ENCODE measurements around the gene CLMN.
A peak's percentile ranks its signal among the peaks of the same experiment; 100 is the strongest.

CLMN gene

GRCh38 chr14:95361373-95362137, 41.8 kb upstream of the CLMN start:
- no peak overlapping the region for H3K4me3 ChIP-seq (ENCODE audit: low read depth, low read length)
- TF ChIP-seq CTCF (IDR thresholded peaks at IDR 0.05; ENCODE audit: borderline replicate concordance, insufficient read depth, low read depth, low read length), result peak; percentile 86

GRCh38 chr14:95360828-95361227, 41.1 kb upstream of the CLMN start:
- TF ChIP-seq CTCF (IDR thresholded peaks at IDR 0.05; ENCODE audit: borderline replicate concordance, insufficient read depth, low read depth, low read length), result no peak
- no peak overlapping the region for H3K4me3 ChIP-seq (ENCODE audit: low read depth, low read length)

GRCh38 chr14:95359994-95360826, 40.5 kb upstream of the CLMN start:
- no peak overlapping the region for H3K4me3 ChIP-seq (ENCODE audit: low read depth, low read length)

GRCh38 chr14:95356245-95356869, 36.6 kb upstream of the CLMN start:
- TF ChIP-seq CTCF (IDR thresholded peaks at IDR 0.05; ENCODE audit: borderline replicate concordance, insufficient read depth, low read depth, low read length), result no peak
- no peak overlapping the region for H3K4me3 ChIP-seq (ENCODE audit: low read depth, low read length)

More at GRCh38 chr14:95359994-95360826, 40.5 kb upstream of the CLMN start:
- TF ChIP-seq CTCF (IDR thresholded peaks at IDR 0.05; ENCODE audit: borderline replicate concordance, insufficient read depth, low read depth, low read length), result no peak

GRCh38 chr14:95355422-95355821, 35.7 kb upstream of the CLMN start:
- no peak for TF ChIP-seq CTCF (IDR thresholded peaks at IDR 0.05; ENCODE audit: borderline replicate concordance, insufficient read depth, low read depth, low read length)

GRCh38 chr14:95354834-95355233, 35.1 kb upstream of the CLMN start:
- no peak overlapping the region for H3K4me3 ChIP-seq (ENCODE audit: low read depth, low read length)

More at GRCh38 chr14:95355422-95355821, 35.7 kb upstream of the CLMN start:
- H3K4me3 ChIP-seq (ENCODE audit: low read depth, low read length), result no peak overlapping the region

More at GRCh38 chr14:95354834-95355233, 35.1 kb upstream of the CLMN start:
- no peak for TF ChIP-seq CTCF (IDR thresholded peaks at IDR 0.05; ENCODE audit: borderline replicate concordance, insufficient read depth, low read depth, low read length)

All from GM12875 (cell line).